Activated T-cell treated with anti-CD3 and anti-CD28 coated beads, Interleukin-2, amount 50 U/mL, for 24 hours (primary cell): ENCODE measurements around the gene AVPR1B.

Experiments used
- DNase-seq: peaks from one replicate; pipeline ENCODE4 v3.0.0-alpha.2; 2020
- H3K27ac Mint-ChIP-seq: 2 replicates; pipeline ENCODE4 v1.8.0; 2020; ENCODE audit warnings: mild to moderate bottlenecking, mixed read lengths
- H3K27me3 Mint-ChIP-seq: 2 replicates; pipeline ENCODE4 v1.8.0; 2020; ENCODE audit warnings: mixed read lengths
- H3K36me3 Mint-ChIP-seq: 2 replicates; pipeline ENCODE4 v1.8.0; 2020; ENCODE audit warnings: low read depth, mixed read lengths
- H3K4me1 Mint-ChIP-seq: 2 replicates; pipeline ENCODE4 v1.8.0; 2020; ENCODE audit warnings: low read depth, mixed read lengths
- H3K4me3 Mint-ChIP-seq: 2 replicates; pipeline ENCODE4 v1.8.0; 2020; ENCODE audit warnings: mild to moderate bottlenecking, moderate library complexity, mixed read lengths
- H3K9me3 Mint-ChIP-seq: 2 replicates; pipeline ENCODE4 v1.8.0; 2020; ENCODE audit warnings: mixed read lengths

The AVPR1B gene

DNA sequence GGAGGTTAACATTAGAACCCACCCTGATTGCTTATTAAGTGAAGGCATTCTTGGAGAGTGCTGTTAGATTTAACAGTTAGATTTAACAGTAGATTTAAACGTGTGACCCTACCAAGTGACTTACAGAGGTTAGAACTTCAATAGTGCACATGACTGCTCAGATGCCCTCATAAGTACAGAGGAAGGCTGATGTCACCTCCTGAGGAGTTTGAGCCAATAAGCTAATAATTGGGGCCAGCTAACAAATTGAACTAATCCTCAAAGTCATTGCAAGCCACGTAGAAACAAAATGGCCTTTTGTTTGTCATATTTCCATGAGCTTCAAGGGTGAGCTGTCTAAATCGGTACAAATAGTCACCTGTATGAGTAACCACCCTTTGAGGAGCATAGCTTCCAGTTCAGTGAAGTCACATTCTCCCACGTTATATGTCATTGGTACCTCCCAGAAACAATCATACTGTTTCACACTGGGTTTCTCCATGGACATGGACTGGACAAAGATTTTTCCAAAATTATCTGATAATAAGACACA is 11.7 kb downstream of the AVPR1B start:
- H3K27ac Mint-ChIP-seq, result no peak overlapping the region
- no peaks in the 10 kb centered on the region for H3K4me1 Mint-ChIP-seq
- peaks cover 4% of the 10 kb centered on the region for H3K27me3 Mint-ChIP-seq
- no peak overlapping the region for H3K4me3 Mint-ChIP-seq
- H3K9me3 Mint-ChIP-seq, result no peaks in the 10 kb centered on the region
- H3K36me3 Mint-ChIP-seq, result no peaks in the 10 kb centered on the region
- DNase-seq, result no peak

DNA sequence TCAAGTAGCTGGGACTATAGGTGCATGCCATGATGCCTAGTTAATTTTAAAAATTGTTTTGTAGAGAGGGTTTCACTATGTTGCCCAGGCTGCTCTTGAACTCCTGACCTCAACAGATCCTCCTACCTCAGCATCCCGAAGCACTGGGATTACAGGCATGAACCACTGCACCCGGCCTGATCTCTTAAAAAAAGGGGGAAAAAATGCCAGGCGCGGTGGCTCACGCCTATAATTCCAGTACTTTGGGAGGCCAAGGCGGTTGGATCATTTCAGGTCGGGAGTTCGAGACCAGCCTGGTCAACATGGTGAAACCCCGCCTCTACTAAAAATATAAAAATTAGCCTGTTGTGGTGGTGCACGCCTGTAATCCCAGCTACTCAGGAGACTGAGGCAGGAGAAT is 13.2 kb downstream of the AVPR1B start:
- no peaks in the 10 kb centered on the region for H3K4me1 Mint-ChIP-seq
- peaks cover 6% of the 10 kb centered on the region for H3K27me3 Mint-ChIP-seq
- H3K36me3 Mint-ChIP-seq, result no peaks in the 10 kb centered on the region
- no peak overlapping the region for H3K4me3 Mint-ChIP-seq
- no peaks in the 10 kb centered on the region for H3K9me3 Mint-ChIP-seq
- H3K27ac Mint-ChIP-seq, result no peak overlapping the region
- no peak for DNase-seq

DNA sequence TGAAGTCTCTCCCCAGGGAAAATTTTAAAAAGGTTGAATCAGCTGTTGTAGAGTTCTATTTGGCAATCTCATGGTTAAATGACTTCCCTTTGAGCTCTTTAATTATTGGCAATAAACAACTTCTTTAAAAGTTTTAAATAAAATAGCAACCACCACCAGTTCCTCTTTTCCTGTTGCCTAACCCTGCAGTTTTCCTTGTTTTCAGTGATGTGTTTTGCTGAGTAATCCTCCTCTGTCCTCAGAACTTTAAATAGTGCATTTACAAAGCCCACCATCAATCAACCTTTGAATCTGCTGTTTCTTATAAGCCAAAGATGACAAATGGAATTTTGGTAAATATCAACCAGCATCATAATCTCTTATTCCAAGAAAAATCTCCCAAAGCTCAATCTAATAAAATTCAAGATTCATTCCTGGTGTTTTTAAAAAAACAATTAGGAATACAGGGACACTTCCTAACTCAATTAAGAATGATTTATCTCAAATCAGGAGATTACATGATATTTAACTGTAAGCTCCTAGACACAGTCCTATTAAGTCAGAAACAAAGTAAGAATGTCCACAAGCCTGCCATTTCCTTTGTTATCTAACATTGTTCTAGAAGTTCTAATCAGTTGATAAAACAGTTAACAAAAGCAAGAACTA is 14.8 kb downstream of the AVPR1B start:
- Mint-ChIP-seq H3K9me3 (no peaks in the 10 kb centered on the region), H3K27ac (no peak overlapping the region), H3K36me3 (no peaks in the 10 kb centered on the region), H3K4me3 (no peak overlapping the region), H3K4me1 (no peaks in the 10 kb centered on the region), H3K27me3 (peaks cover 7% of the 10 kb centered on the region)
- DNase-seq, result no peak

DNA sequence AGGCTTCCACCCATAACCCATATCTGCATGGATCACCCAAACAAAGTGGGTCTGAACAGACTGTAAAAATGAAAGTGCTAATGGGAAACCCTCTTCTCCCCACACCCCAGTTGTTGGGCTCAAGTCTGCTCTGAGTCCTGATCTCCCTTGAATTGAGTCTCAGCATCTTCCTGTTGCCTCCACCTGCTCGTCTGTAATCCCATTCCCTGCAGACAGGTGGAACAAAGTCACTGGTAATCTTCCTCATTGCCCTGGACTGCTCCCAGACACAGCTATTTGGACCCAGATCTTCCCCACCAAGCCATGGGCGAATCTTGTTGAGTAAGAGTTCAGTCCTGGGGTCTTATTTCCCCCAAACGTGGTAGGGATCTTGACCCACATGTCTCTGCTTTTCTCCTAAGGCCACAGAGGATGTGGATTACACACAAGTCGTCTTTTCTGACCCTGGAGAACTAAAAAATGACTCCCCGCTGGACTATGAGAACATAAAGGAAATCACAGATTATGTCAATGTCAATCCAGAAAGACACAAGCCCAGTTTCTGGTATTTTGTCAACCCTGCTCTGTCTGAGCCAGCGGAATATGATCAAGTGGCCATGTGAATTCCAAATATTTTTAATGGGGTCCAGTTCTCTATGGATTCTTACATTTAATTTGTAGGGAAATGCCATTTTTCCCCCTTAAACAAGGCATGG is 15.7 kb downstream of the AVPR1B start:
- H3K4me1 Mint-ChIP-seq, result no peaks in the 10 kb centered on the region
- peaks cover 12% of the 10 kb centered on the region for H3K27me3 Mint-ChIP-seq
- no peaks in the 10 kb centered on the region for H3K36me3 Mint-ChIP-seq
- no peak for DNase-seq
- no peaks in the 10 kb centered on the region for H3K9me3 Mint-ChIP-seq
- no peak overlapping the region for H3K27ac Mint-ChIP-seq
- H3K4me3 Mint-ChIP-seq, result no peak overlapping the region

DNA sequence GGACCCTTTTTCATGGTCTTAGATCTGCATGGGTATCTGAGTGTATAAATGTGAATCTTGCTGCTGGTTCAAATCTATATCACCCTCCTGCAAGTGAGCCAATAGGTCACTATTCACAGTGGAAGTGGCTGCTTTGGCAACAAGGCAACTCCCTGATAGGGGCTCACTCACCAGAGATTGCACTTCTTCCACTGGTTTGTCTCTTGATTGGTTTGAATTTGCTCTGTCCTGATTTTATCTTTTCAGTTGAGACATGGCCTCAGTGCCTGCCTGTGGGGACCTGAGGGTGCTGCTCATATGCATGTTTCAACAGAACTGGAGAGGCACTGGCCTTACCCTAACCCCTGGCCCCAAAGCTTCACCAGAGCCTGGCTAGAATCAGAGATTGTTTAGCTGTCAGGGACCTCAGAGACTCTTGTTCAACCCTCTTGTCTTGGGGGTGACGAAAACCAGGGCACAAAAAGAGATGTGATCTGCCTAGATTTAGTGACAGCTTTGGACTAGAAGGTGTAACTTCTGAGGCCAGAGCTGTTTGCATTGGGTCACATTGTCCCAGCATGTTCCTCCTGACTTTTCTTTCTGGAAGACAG is 16.9 kb downstream of the AVPR1B start:
- no peak overlapping the region for H3K27ac Mint-ChIP-seq
- no peaks in the 10 kb centered on the region for H3K36me3 Mint-ChIP-seq
- H3K9me3 Mint-ChIP-seq, result no peaks in the 10 kb centered on the region
- no peaks in the 10 kb centered on the region for H3K4me1 Mint-ChIP-seq
- peaks cover 12% of the 10 kb centered on the region for H3K27me3 Mint-ChIP-seq
- DNase-seq, result no peak
- no peak overlapping the region for H3K4me3 Mint-ChIP-seq

DNA sequence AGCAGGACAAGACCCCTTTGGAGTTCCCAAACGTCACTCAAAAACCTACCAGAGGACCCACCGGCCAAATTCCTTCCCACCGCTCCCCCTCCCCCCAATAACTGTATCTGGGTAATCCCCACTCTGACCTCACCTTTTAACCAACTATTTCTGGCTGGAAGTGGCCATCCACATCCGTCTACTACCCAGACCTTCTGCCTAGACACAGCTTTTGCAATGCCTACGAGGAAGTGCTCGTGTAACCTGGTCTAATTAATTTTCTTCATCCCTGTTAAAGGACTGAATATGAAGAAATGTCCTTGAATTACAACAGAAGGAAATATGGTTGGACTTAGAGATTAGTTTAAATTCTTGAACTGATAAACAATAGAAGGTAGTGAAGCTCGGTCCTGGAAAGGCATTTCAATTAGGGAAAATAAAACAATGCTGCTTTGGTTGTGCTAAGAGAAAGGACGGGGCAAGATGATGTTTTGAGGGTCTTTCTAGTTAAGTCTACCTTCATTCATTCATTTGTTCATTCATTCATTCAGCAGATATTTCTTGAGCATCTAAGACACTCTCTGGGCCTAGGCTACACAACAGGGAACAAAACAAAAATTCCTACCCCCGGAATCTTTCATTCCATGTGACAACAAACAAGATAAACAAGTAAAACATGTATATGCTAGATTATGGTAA is 18.8 kb downstream of the AVPR1B start:
- no peaks in the 10 kb centered on the region for H3K9me3 Mint-ChIP-seq
- DNase-seq, result no peak
- no peaks in the 10 kb centered on the region for H3K36me3 Mint-ChIP-seq
- peaks cover 17% of the 10 kb centered on the region for H3K27me3 Mint-ChIP-seq
- H3K4me3 Mint-ChIP-seq, result no peak overlapping the region
- no peaks in the 10 kb centered on the region for H3K4me1 Mint-ChIP-seq
- no peak overlapping the region for H3K27ac Mint-ChIP-seq

DNA sequence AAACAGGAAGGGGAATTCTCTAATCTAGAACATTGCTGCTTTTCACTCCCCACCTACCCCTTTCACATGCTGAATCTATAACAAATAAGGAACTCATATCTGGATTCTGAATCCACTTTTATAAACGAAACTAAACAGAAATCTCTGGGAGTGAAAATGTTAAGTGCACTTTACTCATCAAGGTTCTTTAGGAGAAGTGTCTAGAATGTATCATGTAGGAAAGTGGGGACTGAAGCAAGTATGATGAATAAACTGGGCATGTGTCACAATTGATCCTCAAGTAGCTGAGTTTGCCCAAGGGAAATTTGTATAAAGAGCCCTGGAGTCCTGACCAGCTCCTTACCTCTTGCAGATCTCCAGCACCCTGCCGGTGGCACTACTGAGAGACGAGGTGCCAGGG is 19.8 kb downstream of the AVPR1B start:
- H3K27ac Mint-ChIP-seq, result no peak overlapping the region
- H3K4me3 Mint-ChIP-seq, result no peak overlapping the region
- no peaks in the 10 kb centered on the region for H3K36me3 Mint-ChIP-seq
- no peak for DNase-seq
- no peaks in the 10 kb centered on the region for H3K4me1 Mint-ChIP-seq
- H3K9me3 Mint-ChIP-seq, result no peaks in the 10 kb centered on the region
- H3K27me3 Mint-ChIP-seq, result peaks cover 17% of the 10 kb centered on the region

DNA sequence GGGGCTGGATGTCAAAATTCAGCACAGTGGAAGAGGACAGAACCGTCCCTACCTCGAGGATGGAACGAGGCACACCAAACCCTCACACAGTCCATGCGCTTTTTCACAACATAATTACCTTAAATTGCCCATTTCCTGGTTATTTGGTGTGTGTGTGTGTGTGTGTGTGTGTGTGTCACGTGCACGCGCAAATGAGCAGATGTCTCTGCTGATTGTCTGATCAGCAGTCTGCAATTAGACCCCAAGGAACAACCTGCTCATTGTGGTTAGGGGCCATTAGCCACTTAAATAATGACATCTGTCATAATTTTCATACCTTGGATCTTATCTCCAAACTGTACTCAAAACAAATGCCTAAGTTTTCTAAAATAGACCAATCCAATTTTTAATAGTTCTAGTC is 23.2 kb downstream of the AVPR1B start:
- DNase-seq, result no peak
- Mint-ChIP-seq H3K9me3 (no peaks in the 10 kb centered on the region), H3K4me3 (no peak overlapping the region), H3K36me3 (no peaks in the 10 kb centered on the region), H3K27me3 (peaks cover 11% of the 10 kb centered on the region), H3K4me1 (no peaks in the 10 kb centered on the region), H3K27ac (no peak overlapping the region)

DNA sequence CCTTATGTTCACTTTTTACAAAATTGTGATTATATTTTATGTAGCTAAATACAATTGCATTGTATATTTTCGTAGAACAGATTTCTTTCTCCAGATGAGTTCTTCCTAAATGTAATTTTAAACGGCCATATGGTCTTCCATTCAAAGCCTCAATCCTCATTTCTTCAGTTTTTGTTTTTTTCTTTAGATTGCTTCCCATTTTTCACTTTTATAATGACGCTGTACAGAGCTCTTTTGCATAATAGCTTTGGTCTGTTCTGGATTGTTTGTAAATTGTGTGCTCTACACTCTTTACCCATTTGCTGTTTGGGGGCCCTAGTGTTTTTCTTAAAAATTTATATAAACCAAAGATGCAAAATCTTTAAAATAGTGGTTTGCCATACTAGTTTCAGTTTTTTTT is 27.8 kb downstream of the AVPR1B start:
- no peaks in the 10 kb centered on the region for H3K36me3 Mint-ChIP-seq
- H3K9me3 Mint-ChIP-seq, result no peaks in the 10 kb centered on the region
- H3K4me1 Mint-ChIP-seq, result no peaks in the 10 kb centered on the region
- H3K27ac Mint-ChIP-seq, result no peak overlapping the region
- DNase-seq, result no peak
- H3K4me3 Mint-ChIP-seq, result no peak overlapping the region
- H3K27me3 Mint-ChIP-seq, result peaks cover under 1% of the 10 kb centered on the region

DNA sequence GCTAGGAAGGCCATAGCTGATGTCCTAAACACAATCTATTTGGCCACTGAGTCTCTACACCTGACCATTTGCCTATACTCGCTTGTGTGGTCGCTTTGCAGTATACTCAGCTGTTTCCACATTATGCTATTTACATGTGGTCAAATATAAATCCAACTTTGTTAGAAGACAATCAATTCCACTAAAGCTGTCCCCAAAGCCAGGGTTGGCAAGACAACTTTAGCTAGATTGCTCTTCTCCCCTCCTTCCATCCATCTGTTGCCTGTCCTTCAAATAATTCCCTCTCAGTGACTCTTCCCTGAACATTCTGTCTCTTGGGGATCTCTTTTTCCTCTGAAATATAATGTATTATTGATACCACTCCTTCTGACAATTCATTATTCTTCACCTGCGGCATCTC is 30.1 kb downstream of the AVPR1B start:
- no peaks in the 10 kb centered on the region for H3K4me1 Mint-ChIP-seq
- H3K27ac Mint-ChIP-seq, result no peak overlapping the region
- no peak for DNase-seq
- H3K4me3 Mint-ChIP-seq, result no peak overlapping the region
- H3K36me3 Mint-ChIP-seq, result no peaks in the 10 kb centered on the region
- H3K9me3 Mint-ChIP-seq, result no peaks in the 10 kb centered on the region
- no peaks in the 10 kb centered on the region for H3K27me3 Mint-ChIP-seq

DNA sequence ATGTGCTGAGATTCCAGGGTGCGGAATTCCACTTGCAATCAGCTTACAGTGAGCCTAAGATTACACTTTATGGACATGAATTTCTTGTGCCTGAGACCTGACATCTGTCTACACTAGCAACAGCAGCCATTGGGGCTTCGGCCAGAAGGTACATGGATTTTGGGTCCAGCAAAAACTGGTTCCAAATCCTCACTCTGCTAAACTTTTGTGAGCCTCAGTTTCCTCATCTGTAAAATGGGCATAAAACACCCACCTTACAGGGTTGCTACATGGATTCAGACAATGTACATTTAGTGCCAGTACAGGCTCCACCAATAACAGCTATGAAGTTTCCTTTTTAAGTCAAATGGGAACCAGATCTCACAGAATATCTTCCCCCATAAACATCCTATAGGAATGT is 33.4 kb downstream of the AVPR1B start:
- Mint-ChIP-seq H3K9me3 (no peaks in the 10 kb centered on the region), H3K4me1 (peaks cover 16% of the 10 kb centered on the region), H3K36me3 (no peaks in the 10 kb centered on the region), H3K27me3 (no peaks in the 10 kb centered on the region), H3K4me3 (no peak overlapping the region), H3K27ac (no peak overlapping the region)
- DNase-seq, result no peak

DNA sequence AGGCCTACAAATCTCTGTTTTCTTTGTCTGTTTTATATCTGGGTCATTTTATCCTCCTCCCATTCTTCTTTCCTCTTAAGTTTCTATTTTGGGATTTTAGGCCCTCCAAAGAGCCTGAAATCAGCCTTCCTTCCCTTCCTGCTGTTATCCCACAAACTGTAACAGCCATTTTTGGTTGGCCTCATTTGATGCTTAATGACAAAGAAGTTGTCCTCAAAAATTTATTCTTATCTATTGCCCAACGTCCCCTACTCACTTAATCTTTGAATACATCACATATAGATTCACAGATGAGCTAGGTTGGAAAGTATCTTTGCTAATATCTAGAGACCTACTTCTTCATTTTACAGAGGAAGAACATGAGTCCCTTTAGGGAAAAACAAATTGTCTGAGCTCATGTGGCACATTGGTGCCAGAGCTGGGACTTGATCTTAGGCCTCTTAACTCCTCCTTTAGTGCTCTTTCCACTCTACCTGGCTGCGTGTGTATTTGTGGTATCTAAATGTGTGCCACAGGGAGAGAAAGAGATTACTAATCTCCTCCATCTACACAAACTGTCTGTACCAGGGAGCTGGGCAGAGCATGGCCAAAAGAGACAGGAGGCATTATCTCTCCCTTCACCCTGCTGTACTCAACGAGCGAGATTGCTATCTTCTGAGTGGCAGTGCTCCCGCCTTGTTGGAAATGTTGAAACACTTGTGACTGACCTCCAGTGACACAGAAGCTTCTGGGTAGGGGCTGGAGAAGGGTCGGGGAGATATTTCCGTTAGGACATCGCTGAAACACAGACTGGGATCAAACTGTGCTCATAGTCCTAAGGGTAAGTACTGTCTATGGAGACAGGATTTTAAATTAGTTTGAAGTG is 34.1 kb downstream of the AVPR1B start:
- no peak overlapping the region for H3K4me3 Mint-ChIP-seq

DNA sequence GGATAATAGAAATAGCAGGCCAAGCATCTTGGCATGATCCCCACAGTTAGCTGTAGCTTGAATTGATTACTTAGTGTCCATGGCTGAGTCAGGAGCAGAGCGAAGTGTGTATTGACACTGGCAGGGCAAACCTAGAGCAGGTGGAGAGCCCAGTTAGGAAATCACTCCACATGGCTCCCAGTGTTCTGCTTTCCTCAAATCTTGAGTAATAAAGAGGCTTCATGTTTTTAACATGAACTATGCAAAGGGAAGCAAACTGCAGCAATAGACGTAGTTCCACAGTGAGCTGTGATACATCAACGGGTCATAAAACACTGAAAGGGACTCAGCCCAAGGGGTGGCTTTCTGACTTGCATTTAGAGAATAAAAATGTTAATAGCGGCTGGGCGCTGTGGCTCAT is 35.3 kb downstream of the AVPR1B start:
- no peak for DNase-seq
- Mint-ChIP-seq H3K36me3 (no peaks in the 10 kb centered on the region), H3K4me1 (peaks cover 16% of the 10 kb centered on the region), H3K9me3 (no peaks in the 10 kb centered on the region), H3K27ac (no peak overlapping the region), H3K27me3 (no peaks in the 10 kb centered on the region), H3K4me3 (no peak overlapping the region)

More for the DNA sequence above, 34.1 kb downstream of the AVPR1B start:
- DNase-seq, result no peak
- Mint-ChIP-seq H3K4me1 (peaks cover 16% of the 10 kb centered on the region), H3K27me3 (no peaks in the 10 kb centered on the region), H3K36me3 (no peaks in the 10 kb centered on the region), H3K27ac (no peak overlapping the region), H3K9me3 (no peaks in the 10 kb centered on the region)
